Hepatocyte (in vitro differentiated cells): ENCODE data around the gene SLC18A2.

Source experiments
- CTCF ChIP-seq: fragments of 200-600 bp; sonication (generic); IDR thresholded peaks from 2 replicates; pipeline ENCODE4 v1.5.1; 2016; ENCODE audit warnings: antibody characterized with exemption, mild to moderate bottlenecking; ENCODE audit not compliant: poor library complexity
- EZH2 ChIP-seq: fragments of 200-600 bp; sonication (generic); IDR thresholded peaks from 2 replicates; pipeline ENCODE4 v1.6.1; 2016; ENCODE audit warnings: antibody characterized with exemption, mild to moderate bottlenecking, borderline replicate concordance
- EZH2phosphoT487 ChIP-seq: fragments of 200-600 bp; sonication (generic); IDR thresholded peaks from one replicate; pipeline ENCODE4 v1.6.1; 2018; ENCODE audit warnings: antibody characterized with exemption, mild to moderate bottlenecking, low read depth, moderate library complexity; ENCODE audit not compliant: unreplicated experiment, severe bottlenecking

DNA sequence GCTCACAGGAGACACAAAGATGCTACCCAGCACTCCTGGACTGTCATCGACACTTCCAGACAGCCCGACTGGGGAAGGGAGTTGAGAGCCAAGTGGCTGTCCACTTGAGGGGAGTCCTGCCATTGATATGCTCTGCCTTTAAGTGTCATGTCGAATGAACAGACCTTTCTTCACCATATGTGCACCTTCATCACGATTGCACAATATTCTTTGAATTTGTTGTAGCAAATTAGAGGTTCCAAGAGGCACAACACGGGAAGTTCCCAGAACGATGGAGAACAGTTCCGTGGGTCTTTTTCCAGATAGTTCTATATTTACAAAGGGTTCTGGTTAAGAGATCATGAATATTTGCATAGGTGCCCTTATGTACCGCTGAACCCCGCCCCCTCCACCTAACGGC lies 16.0 kb downstream of the SLC18A2 start:
- no peak for TF ChIP-seq CTCF
- TF ChIP-seq EZH2phosphoT487: no peak
- no peak for TF ChIP-seq EZH2
